CD1c-positive myeloid dendritic cell (primary cell): ENCODE results near the gene CLBA1.

ENCODE experiments used
- DNase-seq: peaks from one replicate; pipeline ENCODE4 v3.0.0-alpha.2; 2016; ENCODE audit errors: extremely low spot score

Gene CLBA1

DNA sequence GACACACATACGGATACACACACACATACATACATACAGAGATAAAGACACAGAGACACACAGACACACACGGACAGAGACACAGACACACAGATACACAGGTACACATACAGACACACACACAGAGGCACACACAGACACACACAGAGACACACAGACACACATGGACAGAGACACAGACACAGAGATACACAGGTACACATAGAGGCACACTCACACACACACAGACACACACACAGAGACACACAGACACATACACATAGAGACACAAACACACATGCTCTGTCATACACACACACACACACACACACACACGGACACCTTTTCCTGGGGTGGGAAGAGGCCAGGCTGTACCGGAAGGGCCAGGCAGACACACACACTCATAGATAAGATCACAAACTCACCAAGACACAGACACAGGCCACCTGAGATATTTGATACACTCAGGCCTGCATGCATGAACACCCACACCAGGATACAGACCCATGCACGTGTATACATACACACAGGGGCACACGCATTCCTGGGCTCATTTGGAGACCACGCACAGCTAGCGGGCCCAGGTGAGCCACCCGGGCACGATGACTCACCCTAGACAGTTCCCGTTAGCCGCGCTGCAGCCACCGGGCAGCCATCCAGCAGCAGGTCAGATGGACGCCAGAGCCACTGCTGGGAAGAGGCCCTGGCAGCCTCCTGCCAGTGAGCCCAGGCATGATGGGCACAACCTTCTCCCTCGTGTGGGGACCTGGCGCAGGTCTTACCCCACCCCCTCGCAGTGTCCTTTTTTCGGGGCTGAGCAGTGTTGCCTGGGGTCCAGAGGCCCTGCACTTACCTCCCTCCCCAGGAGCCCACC is 5.6 kb upstream of the CLBA1 start:
- no peak for DNase-seq

DNA sequence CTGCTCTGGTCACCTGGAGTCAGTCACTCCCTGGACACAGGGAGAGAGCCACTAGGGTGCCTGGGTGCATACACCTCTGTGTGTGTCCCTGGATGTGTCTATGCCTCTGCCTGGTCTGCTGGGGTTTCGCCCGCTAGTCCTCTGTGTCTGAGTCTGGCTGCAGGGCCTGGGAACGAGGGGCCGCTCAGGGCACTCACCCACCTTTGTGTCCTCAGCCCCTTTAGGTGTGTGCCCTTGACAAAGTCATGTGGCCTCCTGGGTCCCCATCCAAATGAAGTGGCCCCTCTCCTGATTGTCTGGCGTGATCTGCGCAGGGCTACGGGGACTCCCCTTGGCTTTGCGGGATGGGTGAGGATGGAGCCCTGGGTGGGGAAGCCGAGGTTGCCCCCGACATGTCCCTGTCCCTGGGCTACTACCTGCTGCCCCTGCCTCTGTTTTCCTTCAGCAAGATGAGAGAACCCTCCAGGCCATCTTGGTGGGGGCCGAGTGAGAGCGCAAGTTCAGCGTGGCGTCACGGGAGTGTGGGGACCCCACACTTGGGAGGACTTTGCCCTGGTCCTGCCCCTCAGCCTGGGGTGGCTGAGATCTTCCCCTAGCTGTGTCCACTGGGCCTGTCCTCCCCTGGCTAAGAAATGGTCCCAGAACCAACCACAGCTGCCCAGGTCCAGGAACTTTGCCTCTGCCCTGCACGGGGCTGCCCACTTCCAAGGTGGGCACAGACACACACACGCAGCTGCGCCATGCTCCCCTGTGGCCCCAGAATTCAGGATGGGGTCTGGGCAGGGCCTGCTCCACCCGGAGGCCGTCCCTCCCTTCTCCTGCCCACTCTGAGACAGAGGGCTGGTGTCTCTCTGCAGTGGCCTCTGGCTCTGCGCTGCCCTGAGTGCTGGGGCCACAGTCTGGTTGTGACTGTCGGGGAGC is 4.7 kb upstream of the CLBA1 start:
- no peak for DNase-seq

DNA sequence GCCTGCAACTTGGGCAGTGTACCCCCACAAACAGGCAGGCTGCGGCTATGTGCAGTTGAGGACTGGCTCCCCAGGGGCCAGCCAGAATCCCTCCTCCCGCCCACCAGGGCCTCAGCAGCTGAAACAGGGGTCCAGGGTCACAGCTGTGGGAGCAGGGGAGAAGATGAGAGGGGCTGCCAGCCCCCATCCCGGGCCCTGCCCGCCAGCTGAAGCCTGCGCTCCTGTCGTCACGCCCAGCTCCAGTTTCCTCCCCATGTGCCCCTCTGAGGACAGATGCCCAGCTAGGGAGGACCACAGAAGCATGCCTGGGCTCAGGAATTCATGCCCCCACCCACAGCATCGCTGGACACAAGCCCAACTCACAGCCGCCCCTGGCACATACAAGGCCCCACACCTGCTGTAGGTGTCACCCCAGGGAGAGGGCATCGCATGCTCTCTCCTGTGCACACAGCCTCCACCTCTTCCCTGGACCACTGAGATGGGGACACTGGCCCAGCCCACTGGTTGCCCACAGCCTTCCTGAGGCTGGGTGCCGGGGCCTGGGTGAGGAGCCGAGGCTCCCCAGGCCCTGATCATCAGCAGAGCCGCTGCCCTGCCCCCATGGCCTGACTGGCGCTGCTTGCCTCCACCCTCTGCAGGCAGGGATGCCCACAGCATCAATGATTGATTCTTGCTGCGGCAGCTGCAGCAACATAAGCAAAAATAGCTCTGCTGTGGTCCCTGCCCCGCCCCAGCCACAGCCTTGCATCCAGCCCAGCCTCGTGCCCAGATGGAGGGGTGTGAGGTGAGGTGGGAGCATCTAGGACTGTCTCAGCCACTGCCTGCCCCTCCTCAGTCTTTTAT is 3.7 kb upstream of the CLBA1 start:
- no peak for DNase-seq

DNA sequence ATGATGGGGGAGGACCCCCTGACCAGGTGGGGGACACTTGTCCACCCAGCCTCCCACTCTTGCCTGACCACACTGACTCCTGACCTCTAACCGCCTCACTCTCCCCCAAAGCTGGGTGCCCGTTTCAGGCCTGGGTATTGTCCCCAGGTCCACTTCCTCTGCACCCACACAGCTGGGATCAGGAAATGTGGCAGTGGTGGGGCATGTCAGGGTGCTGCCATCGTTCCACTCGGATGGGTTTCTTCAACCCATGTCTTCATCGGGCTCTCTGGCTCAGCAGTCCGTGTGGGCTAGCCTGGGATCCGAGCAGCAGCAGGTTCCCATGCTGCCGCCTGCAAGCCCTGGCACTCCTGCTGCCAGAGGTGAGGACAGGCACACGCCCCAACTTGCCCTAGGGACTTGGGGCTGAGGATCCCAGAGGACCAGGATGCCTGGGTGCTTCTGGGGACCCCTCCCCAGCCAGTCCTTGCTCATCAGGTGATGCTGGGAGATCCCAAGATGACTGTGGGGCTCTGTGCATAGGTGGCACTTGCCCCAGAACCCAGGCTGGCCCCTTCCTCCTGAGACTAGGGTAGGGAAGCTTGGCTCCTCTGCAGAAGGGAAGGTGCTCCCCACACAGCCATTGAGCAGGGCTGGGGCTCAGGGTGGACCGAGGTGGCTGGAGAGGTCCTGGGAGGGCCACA is 2.9 kb upstream of the CLBA1 start:
- DNase-seq: peak; percentile 19

DNA sequence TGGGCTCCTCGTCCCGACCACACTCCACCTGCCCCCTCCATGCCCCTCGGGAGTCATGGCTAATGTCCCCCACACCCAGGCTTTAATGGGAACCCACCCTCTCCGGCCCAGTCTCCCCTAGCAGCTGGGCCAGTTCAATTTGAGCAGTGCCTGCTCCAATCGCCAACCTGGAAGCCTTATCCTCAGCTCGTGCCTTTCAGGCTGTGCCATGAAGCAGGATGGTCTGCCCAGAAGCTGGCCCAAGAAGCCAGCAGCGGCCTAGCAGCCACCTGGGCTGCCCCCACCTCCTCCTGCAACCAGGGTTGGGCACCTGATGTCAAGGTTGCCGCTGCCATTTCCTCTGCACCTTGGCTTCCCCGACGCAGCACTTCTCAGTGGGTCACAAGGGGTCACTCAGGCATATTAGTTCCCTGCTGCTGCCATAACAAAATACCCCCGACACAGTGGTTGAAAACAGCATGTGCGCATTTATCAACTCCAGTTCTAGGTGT is 2.3 kb upstream of the CLBA1 start:
- DNase-seq: no peak

DNA sequence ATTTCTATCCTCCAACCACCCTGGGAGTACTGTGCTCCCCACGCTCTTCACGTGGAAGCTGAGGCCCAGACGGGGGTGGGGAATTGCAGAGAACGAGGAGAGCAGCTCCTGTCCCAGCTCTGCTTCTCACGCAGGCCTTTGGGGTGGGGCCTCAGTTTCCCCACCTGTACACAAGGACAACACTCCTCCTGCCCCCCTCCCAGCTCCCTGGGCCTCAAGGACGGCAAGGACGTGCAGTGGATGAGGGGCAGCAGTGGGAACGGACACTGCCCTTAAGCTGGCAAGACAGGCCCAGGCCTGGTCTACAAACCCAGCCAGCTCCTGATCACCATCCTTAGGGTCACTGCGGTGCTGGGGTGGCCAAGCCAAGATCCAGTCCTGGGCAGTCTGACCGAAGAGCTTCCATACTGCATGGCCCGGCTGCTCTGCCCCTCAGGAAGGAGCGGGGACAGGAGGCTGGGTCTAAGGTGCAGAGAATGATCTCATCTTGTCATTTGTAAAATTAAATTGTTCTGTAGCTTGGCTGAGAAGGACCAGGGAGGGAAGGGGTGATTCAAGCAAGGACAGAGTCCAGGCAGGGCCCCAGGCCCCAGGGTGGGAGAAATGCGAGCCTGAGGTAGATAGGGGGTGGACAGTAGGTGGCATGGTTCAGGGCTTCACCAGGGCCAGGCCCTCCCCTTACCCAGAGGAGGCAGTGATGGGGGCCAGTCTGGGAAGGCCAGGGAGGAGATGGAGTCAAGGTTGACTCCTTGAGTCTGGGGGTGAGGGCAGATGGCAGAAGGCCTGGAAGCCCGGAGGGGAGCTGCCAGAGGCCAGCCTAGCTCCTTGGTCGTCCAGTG is 1.3 kb upstream of the CLBA1 start:
- no peak for DNase-seq

DNA sequence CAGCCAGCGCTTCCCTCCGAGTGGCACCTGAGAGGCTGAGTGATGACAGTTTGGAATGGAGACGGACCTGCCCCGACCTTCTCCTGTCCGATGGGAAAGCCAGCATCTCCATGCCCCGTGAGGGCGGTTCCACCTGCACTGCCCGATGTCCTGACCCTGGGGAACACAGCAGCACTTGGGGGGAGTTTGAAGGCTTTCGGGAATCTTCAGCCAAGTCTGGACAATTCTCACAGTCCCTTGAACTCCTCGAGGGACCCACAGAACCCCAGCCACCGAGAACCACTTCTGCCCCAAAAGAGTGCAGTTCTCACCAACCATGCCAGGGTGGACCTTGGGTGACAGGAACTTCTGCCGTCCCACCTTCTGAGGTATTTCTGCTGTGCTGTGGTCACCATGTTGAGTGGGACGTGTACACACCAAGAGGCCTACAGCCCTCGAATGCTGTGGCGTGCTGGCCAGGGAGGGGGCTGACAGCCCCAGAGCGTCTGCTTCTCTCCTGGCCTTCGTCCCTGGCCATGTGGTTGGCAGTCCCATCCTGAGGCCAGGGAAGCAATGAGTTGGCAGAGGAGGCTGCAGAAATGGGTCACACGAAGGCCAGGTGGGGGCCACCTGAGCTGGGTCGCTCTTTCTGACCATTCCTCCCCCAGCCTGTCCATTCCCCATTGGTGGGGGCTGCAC is 1.0 kb downstream of the CLBA1 start:
- DNase-seq: no peak

DNA sequence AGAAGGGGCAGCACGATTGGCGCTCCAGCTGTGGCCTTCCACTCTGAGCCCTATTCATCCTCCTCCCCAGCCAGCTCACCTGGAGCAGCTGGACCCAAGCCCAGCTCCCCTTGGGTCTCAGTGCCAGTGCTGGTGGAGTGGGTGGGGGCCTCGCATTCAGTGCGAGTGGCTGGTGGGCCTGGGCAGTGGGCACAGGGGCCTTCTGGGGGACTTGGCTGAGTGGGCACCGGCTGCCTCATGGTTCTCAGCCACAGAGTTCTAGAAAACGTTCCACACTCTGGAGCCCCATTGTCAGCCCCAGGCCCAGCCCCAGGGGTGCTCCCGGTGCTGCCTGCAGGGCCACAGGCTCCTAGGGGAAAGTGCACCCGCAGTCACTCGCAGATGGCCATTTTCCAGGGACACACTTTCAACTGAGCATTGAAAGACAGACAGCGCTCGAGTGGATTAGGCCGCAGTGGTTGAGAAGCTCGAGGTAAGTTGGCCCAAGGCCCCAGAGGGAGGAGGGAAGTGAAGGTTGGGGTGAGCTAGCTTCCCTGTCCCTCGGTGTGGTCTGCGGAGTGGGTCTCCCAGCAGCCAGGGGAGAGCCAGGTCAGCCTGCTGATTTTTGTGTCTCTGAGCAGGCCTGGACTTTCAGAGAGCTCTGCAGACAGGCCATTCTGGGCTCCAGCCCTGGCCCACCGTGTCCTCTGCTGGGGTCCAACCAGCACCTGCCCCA is 3.8 kb downstream of the CLBA1 start:
- no peak for DNase-seq

DNA sequence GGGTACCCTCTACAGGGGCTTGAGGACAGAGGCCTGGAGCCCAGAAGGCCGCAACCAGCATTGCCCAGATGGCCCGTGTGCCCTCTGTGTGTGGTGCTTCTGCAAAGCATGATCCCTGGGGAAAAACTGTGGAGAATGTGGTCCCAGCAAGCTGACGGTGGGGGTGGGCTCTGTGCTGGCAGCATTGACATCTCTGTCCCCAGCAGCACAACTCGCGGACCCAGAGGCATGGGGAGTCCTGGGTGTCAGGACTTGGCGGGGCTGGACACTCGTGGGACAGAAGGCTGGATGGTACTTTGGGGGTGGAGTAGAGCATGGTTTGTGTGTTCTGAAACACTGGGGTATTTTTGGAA is 4.3 kb downstream of the CLBA1 start:
- DNase-seq: no peak

DNA sequence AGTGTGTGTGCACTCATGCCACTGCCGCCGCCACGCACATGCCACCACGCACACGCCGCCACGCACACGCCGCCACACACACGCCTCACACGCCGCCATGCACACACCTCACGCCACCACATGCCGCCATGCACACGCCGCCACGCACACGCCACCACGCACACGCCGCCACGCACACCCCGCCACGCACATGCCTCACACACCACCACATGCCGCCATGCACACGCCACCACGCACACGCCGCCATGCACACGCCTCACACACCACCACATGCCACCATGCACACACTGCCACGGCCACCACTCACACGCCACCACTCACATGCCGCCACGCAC is 6.3 kb downstream of the CLBA1 start:
- DNase-seq: no peak

DNA sequence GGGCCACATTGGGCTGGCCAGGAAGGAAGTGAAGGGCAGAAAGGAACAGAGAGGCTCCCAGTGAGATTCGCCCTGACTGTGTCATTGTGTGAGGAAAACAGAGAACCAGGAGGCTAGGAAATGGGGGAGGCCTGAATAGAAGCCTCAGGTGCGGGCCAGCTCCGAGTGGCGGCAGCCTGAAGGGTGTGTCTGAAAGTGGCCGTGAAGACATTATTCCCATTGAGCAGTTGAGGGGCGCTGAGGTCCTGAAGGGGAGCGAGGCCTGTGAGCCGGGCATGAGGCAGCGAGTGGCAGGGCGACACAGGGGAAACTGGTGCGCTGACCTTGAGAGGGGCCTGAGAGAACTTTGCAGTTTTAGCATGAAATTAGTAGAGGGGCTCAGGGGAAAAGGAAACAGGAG is 6.9 kb downstream of the CLBA1 start:
- no peak for DNase-seq

DNA sequence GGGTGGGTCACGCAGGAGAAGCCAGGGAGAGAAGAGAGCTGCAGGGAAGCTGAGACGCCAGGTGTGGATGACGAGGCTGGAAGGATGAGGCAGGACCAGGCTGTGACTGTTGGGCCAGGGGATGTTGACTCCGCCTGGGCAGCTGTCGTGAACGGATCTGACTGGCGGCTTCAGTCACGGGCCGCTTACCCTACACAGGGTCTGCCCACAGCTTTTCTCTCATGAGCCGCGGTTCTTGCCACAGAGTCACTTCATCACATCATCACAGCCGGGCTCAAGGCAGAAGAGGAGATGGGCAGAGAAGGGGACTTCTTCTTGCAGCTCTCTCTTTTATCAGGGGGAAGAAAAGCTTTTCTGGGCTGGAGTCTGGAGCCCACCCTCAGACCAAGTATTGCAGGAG is 7.7 kb downstream of the CLBA1 start:
- no peak for DNase-seq

DNA sequence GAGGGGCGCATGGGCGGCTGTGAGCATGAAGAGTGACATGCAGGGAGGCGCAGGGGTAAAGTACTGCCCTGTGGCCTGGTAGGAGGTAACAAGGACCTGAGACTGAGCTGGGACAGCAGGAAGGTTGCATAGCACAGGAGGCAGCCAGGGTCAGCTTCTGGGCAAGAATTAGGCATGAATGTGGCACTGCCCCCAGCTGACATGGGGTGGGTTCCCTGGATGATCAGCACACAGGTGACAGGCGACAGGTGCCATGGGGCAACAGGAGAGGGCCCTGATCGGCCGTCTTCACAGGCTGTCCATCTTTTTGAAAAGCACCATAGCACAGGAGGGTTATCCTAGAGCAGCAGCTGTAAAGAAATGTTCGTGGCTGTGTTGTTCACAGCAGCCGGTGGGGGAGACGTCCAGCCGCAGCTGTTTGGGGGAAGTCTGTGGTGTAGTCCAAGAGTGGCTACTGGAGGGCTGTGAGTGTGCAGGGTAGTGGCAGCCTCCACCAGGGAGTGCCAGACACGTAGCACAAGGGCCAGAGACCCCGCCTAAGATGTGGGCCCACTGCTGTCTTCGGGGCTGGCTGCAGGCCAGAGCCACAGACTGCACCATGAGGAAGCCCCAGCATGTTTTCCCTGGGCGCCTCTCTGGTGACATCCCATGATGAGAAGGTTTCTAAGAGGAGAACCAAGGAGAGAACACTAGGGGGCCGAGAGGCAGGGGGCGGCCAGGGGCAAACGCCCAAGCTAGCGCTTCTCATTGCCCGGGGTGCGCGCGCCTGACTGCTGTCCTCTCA is 8.4 kb downstream of the CLBA1 start:
- no peak for DNase-seq

DNA sequence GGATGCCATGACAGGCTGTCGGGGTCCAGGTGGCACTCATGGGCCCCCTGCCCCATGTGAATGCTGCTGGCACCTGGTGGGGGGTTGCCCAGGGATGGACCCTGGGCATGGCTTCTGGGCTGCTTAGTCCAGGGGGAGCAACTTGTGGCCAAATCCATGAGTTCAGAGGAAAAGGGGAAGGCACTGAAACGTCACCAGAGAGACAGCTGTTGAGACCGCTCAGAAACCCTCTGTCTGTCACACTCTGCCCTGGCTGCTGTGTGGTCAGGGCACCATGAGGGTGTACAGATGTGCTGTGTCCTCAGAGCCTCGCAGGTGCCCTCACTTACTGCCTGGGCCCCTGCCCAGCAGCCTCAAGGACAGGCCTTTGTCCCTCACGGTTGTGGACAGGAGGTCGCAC is 9.4 kb downstream of the CLBA1 start:
- no peak for DNase-seq

DNA sequence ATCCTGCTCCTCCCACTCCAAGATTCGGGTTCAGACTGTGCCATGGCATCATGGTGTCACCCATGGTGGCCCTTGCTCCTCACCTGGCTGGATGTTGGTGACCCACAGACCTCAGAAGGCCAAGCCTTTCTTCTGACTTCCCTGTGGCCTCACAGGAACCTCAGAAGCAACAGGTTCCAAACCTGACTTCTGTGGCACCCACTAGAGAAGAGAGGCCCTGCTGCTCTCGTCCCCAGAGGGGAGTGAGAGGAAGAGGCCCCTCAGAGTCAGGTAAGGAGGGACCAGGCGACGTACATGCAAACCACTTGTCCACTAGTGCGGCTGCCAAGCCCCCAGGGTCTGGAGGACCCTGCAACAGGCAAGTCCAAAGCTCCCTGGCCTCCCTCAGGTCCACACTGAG is 10.4 kb downstream of the CLBA1 start:
- DNase-seq: no peak

DNA sequence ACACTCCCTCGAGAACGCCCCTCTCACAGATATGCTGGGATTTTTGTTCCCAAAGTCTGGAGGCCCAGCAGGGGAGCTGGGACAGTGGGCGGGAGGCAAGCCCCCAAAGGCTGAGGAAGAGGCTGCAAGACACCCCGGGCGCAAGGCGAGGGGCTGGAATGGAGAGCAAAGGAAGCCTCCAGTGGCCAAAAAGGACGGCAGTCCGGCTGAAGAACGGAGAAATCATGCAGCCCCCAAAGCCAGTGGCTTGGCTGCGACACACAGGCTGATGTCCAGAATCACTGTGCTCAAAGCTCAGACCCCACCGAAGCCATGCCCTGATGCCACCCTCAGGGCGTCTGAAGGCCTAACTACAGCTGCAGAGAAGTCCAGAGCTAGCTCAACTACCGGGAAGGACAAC is 10.9 kb downstream of the CLBA1 start:
- no peak for DNase-seq

DNA sequence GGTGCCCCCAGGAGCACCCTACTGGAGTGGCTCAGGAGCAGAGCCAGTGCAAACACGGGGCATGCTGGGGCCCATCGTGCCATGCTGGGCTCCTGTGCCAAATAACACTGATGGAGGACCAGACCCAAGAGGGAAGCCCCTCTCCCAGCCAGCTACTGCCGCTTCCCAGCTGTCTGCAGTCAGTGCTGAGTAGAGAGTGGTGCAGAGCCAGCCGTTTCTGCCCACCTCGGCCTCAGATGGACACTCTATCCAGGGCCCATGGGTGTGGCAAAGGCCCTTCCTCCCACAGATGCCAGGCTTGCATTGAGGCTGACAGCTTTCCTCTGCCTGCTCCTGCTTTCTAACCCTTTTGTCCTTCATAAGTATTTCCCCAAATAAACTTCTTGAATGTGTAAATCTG is 13.2 kb downstream of the CLBA1 start:
- DNase-seq: no peak

DNA sequence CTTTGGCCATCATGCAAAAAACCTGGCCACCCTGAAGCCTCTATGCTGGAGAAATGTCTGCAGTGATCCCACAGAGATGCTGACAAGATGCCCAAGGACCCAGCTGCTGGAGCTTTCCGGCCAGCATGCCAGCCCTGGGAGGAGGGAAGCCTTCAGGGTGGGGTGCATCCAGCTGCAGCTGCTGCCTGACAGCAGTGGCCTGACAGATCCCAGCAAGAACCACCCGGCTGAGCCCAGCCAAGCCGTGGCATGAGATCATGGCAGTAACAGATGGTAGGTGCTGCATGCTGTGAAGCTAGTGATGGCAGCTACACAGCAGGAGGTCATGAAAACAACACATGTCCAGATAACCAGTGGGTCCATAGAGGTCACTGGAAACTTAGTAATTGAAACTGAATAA is 13.8 kb downstream of the CLBA1 start:
- no peak for DNase-seq
